Thoracic aorta (tissue), 2 donors: ENCODE results near the gene DOK5. TPM values are rescaled to one million over a fixed set of nuclear protein-coding genes. Genes with fewer than 3 reads are reported as not detected.

Experiments
- ATAC-seq: fragments of 150-250 bp; one replicate; pipeline ENCODE4 v1.8.0; 2017; ENCODE audit warnings: low read depth; ENCODE audit not compliant: insufficient number of reproducible peaks, low FRiP score
- DNase-seq: peaks from one replicate; pipeline ENCODE4 v3.0.0-alpha.2; 2020; ENCODE audit warnings: low spot score
- H3K27ac ChIP-seq, 2 donors: fragments of 200-600 bp; sonication (generic); 1 replicate in 1 of 2; 2 replicates in 1 of 2; pipeline ENCODE4 v1.5.1; 2016; ENCODE audit warnings: mild to moderate bottlenecking in 2 of 2, moderate library complexity in 2 of 2
- H3K27me3 ChIP-seq: fragments of 200-600 bp; sonication (generic); replicated peaks from 2 replicates; pipeline ENCODE4 v1.6.0; 2016; ENCODE audit warnings: mild to moderate bottlenecking; ENCODE audit not compliant: insufficient read depth
- H3K36me3 ChIP-seq: fragments of 200-600 bp; sonication (generic); one replicate; pipeline ENCODE4 v1.5.1; 2016
- H3K4me1 ChIP-seq, 2 donors: fragments of 200-600 bp; sonication (generic); 1 replicate in 1 of 2; 2 replicates in 1 of 2; pipeline versions ENCODE4 v1.5.1 to v1.6.0; 2016; ENCODE audit warnings: low read depth in 2 of 2, mild to moderate bottlenecking in 1 of 2; ENCODE audit not compliant: control insufficient read depth in 1 of 2
- H3K4me3 ChIP-seq: fragments of 200-600 bp; sonication (generic); 2 replicates; pipeline ENCODE4 v1.5.1; 2016; ENCODE audit warnings: mild to moderate bottlenecking
- H3K9me3 ChIP-seq: fragments of 200-600 bp; sonication (generic); 2 replicates; pipeline ENCODE4 v1.5.1; 2016
- total RNA-seq, 2 donors: library from RNA; depleted of rRNA; stranded (reverse); fragments of >200 nt; gene quantifications; one replicate each; pipeline versions ENCODE4 v1.1.0 to v1.2.3, GENCODE V29; 2016
- TF ChIP-seq, protein P1 (sequence below): fragments of 200-600 bp; sonication (generic); IDR thresholded peaks from one replicate; pipeline ENCODE4 v1.5.1; 2019; ENCODE audit warnings: antibody characterized with exemption

Gene DOK5
- total RNA-seq, 2 donors from 2014 or later, result 8.3 to 21.7 TPM

DNA sequence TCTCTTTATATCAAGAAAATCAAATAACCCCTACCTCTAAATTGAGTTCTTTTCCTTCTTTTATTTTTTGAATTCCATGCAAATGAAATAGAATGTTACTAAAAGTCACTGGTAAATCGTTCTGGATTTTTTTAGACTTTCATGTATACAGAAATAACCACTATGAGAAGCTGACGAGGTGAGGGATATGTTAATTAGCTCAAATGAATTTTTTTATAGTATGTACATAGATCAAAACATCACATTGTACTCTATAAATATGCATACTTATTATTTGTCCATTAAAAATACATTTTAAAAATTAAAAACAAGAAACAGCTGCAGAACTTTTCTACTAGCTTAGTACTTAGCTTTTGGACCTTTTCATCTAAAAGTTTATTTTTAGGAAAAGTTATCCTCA lies 165.4 kb downstream of the DOK5 start:
- DNase-seq (no peak), ATAC-seq (no peak)
- Histone ChIP-seq H3K27me3 (no peaks in the 10 kb centered on the region), H3K4me3 (no peak overlapping the region), H3K27ac (no peak overlapping the region), H3K36me3 (no peaks in the 10 kb centered on the region), H3K9me3 (no peaks in the 10 kb centered on the region), H3K4me1 (no peaks in the 10 kb centered on the region)
- TF ChIP-seq, protein P1, sequence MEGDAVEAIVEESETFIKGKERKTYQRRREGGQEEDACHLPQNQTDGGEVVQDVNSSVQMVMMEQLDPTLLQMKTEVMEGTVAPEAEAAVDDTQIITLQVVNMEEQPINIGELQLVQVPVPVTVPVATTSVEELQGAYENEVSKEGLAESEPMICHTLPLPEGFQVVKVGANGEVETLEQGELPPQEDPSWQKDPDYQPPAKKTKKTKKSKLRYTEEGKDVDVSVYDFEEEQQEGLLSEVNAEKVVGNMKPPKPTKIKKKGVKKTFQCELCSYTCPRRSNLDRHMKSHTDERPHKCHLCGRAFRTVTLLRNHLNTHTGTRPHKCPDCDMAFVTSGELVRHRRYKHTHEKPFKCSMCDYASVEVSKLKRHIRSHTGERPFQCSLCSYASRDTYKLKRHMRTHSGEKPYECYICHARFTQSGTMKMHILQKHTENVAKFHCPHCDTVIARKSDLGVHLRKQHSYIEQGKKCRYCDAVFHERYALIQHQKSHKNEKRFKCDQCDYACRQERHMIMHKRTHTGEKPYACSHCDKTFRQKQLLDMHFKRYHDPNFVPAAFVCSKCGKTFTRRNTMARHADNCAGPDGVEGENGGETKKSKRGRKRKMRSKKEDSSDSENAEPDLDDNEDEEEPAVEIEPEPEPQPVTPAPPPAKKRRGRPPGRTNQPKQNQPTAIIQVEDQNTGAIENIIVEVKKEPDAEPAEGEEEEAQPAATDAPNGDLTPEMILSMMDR, result no peak

DNA sequence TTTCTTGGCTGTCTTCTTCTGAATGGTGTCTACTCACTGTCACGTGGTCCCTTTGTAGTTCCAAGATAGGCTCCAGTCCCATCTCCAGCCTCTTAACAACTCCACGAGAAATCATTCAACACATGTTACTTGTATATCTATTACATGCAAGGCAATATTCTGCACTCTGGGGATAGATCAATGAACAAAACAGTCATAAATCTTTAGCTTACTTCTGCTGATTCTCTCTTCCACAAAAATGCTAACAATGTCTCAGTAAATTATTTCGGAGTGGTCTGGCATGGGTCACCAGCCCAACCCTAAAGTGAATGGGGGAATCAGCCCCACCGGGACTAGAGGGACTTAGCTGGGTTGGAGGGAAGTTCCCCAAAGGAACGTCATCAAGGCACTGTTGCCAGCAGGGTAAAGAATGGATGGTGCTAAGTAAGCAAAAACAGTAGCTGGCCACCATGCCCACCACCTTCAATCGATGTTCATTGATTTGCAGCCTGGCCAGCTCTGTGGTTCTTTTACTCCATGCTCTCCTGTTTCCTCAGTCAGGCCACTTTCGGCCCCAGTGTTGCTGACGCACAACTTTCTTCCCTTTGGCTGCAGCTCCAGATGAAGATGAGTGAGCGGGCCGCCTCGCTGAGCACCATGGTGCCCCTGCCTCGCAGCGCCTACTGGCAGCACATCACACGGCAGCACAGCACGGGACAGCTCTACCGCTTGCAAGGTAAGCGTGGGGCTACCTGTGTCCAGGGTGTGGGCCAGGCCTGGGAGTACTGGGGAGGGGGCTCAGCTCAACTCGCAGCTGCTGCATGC lies 167.7 kb downstream of the DOK5 start:
- H3K4me3 ChIP-seq, result no peak overlapping the region
- no peak for DNase-seq
- H3K27ac ChIP-seq, result no peak overlapping the region
- H3K27me3 ChIP-seq, result no peaks in the 10 kb centered on the region
- TF ChIP-seq, protein P1, result no peak
- no peaks in the 10 kb centered on the region for H3K9me3 ChIP-seq
- no peak for ATAC-seq
- H3K36me3 ChIP-seq, result no peaks in the 10 kb centered on the region
- H3K4me1 ChIP-seq, result no peaks in the 10 kb centered on the region

DNA sequence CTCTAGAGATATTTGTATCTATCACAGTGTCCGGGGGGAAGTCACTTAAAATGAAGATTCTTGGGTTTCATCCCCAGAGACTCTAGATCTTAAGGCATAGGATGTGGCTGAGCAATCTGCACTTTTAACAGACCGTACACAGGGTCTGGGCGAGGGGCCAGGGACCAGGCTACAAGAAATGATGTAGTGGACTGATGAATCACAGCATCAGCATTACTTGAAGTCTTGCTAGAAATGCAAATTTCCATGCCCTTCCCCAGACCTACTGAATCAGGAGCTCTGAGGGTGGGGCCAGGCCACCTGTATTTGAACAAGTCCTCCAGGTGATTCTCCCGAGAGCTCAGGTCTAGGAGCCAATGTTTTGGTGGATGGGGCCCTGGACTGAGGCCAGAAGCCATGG lies 168.4 kb downstream of the DOK5 start:
- H3K4me1 ChIP-seq, result no peaks in the 10 kb centered on the region
- H3K27me3 ChIP-seq, result no peaks in the 10 kb centered on the region
- ATAC-seq (no peak), DNase-seq (no peak)
- no peak overlapping the region for H3K27ac ChIP-seq
- no peaks in the 10 kb centered on the region for H3K36me3 ChIP-seq
- TF ChIP-seq, protein P1, result no peak
- no peak overlapping the region for H3K4me3 ChIP-seq
- no peaks in the 10 kb centered on the region for H3K9me3 ChIP-seq

DNA sequence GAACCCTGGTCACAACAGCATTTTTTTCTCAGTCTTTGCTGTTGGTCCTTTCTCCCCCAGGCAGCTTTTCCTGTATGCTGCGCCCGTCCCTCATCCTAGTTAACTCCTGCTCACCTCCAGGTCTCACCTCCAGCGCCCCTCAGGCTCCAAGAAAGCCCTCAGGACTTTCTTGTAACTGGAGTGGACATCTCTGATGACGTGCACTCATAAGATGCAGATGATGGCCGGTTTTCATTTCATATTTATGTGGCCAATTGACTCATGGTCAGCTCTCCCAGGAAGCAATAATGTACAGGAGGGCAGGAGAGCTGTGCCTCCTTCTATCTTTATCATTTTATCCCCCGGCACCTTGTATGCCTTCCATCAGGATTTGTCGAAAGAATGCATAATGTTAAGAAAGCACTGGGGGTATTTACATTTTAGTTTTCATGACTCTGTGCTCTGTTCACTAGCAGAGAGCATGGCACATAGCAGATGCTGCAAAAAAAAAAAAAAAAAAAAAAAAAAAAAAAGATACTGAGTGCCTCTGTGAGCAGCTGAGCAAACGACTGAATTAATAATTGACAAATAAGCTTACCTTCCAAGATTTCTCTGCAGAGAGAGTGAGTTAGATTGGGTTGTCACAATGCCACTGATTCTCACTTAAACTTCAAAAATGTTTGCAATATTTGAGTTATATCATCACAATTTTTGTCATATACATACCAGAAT lies 170.2 kb downstream of the DOK5 start:
- no peak overlapping the region for H3K4me3 ChIP-seq

DNA sequence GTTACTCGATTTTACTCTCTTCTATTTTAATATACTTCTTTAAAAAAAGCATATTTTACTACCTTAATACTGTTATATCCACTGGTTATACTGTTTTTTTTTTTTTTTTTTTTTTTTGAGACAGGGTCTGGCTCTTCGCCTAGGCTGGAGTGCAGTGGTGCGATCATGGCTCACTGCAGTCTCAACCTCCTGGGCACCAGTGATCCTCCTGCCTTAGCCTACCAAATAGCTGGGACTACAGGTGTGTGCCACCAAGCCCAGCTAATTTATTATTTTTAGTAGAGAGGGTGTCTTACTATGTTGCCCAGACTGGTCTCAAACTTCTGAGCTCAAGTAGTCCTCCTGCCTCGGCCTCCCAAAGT lies 170.7 kb downstream of the DOK5 start:
- Histone ChIP-seq H3K36me3 (no peaks in the 10 kb centered on the region), H3K27ac (no peak overlapping the region)

More for the DNA sequence above, 170.2 kb downstream of the DOK5 start:
- no peaks in the 10 kb centered on the region for H3K36me3 ChIP-seq
- no peak for ATAC-seq
- no peak overlapping the region for H3K27ac ChIP-seq
- no peak for DNase-seq
- H3K27me3 ChIP-seq, result no peaks in the 10 kb centered on the region
- H3K4me1 ChIP-seq, result no peaks in the 10 kb centered on the region
- H3K9me3 ChIP-seq, result no peaks in the 10 kb centered on the region
- TF ChIP-seq, protein P1, result no peak

More for the DNA sequence above, 170.7 kb downstream of the DOK5 start:
- ATAC-seq (no peak), DNase-seq (no peak)
- H3K27me3 ChIP-seq, result no peaks in the 10 kb centered on the region
- H3K4me1 ChIP-seq, result no peaks in the 10 kb centered on the region
- H3K4me3 ChIP-seq, result no peak overlapping the region
- TF ChIP-seq, protein P1, result no peak
- no peaks in the 10 kb centered on the region for H3K9me3 ChIP-seq
